CD4-positive, alpha-beta T cell (primary cell): ENCODE results near the gene KCNAB1. TPM values are rescaled to one million over a fixed set of nuclear protein-coding genes. Genes with fewer than 3 reads are reported as not detected.
"Not testable (repeated sequence)": the region's sequence is repeated elsewhere in the genome, so short reads cannot be mapped to it uniquely, and the experiment has no call there.

ENCODE experiments used
- ATAC-seq: fragments of 200-7000 bp; cut with Tn5 transposase; one replicate; pipeline ENCODE4 v1.10.0; 2022; ENCODE audit warnings: mild to moderate bottlenecking; ENCODE audit not compliant: poor library complexity
- CTCF ChIA-PET: fragments of 350-600 bp; sonication (Branson Sonifier 250); formaldehyde crosslinking; loops from one replicate; lab custom pipeline; 2021; ENCODE audit warnings: antibody characterized with exemption, inconsistent platforms; lab: Charles Lee
- POLR2A ChIA-PET: fragments of 350-600 bp; sonication (Branson Sonifier 250); formaldehyde crosslinking; loops from one replicate; lab custom pipeline; 2021; ENCODE audit warnings: antibody characterized with exemption, inconsistent platforms; lab: Charles Lee
- DNase-seq, 14 experiments: peaks; one replicate each; pipeline ENCODE4 v3.0.0-alpha.2; 2013 to 2020; ENCODE audit warnings: mixed read lengths in 2 of 14
- H3K27ac ChIP-seq, 2 donors: one replicate each; pipeline versions ENCODE4 v1.5.1 to v1.7.0; 2013; ENCODE audit warnings: low read length in 2 of 2, low read depth in 1 of 2, mild to moderate bottlenecking in 1 of 2
- H3K27me3 ChIP-seq, 2 experiments: 1 replicate in 1 of 2; 2 replicates in 1 of 2; pipeline versions ENCODE4 v1.6.1 to v1.7.0; 2013; ENCODE audit warnings: low read length in 2 of 2, control low read depth in 1 of 2, mild to moderate bottlenecking in 1 of 2, moderate library complexity in 1 of 2; ENCODE audit not compliant: insufficient read depth in 2 of 2, control insufficient read depth in 1 of 2
- H3K36me3 ChIP-seq: one replicate; pipeline ENCODE4 v1.6.1; 2013; ENCODE audit warnings: low read length, control low read depth; ENCODE audit not compliant: insufficient read depth
- H3K4me1 ChIP-seq: one replicate; pipeline ENCODE4 v1.6.1; 2013; ENCODE audit warnings: low read length, control low read depth; ENCODE audit not compliant: insufficient read depth
- H3K4me3 ChIP-seq: one replicate; pipeline ENCODE4 v1.5.1; 2013; ENCODE audit warnings: mild to moderate bottlenecking, low read length, moderate library complexity
- H3K9me3 ChIP-seq, 2 experiments: 1 replicate in 1 of 2; 2 replicates in 1 of 2; pipeline versions ENCODE4 v1.6.1 to v1.7.0; 2013; ENCODE audit warnings: low read length in 2 of 2, mild to moderate bottlenecking in 2 of 2, control low read depth in 1 of 2, moderate library complexity in 1 of 2; ENCODE audit not compliant: control insufficient read depth in 1 of 2, insufficient read depth in 1 of 2
- H3K27ac Mint-ChIP-seq: one replicate; pipeline ENCODE4 v1.8.0; 2020; ENCODE audit warnings: mixed read lengths
- H3K27me3 Mint-ChIP-seq: one replicate; pipeline ENCODE4 v1.8.0; 2021; ENCODE audit warnings: mixed read lengths
- H3K36me3 Mint-ChIP-seq: one replicate; pipeline ENCODE4 v1.8.0; 2021; ENCODE audit warnings: low read depth, mixed read lengths
- H3K4me1 Mint-ChIP-seq: one replicate; pipeline ENCODE4 v1.8.0; 2021; ENCODE audit warnings: low read depth, mixed read lengths
- H3K4me3 Mint-ChIP-seq: one replicate; pipeline ENCODE4 v1.8.0; 2020; ENCODE audit warnings: mild to moderate bottlenecking, mixed read lengths
- H3K9me3 Mint-ChIP-seq: one replicate; pipeline ENCODE4 v1.8.0; 2020; ENCODE audit warnings: mixed read lengths
- CTCF ChIP-seq: fragments of 200-600 bp; IDR thresholded peaks from one replicate; pipeline ENCODE4 v1.8.0; 2022; ENCODE audit warnings: antibody characterized with exemption, mild to moderate bottlenecking
- intact Hi-C, 2 experiments: fragments of 100-400 bp; cut with DNase I in 1 of 2; cut with micrococcal nuclease in 1 of 2; formaldehyde crosslinking; loops; one replicate each; pipeline versions ENCODE4 v1.15.1 to v1.9.0; 2023 to 2025; cut with DNase I, micrococcal nuclease
- total RNA-seq, 174 experiments: library from RNA in 2 of 174; stranded (reverse) in 2 of 174; gene quantifications; one replicate each; pipeline ENCODE4 v1.2.3 and lab custom pipeline; 2021 to 2026

Gene KCNAB1
- total RNA-seq, 2 experiments from 2014 or later: 0.14 TPM; not detected in 1

- ATAC-seq (no peak), DNase-seq (no peak)
- POLR2A ChIA-PET: no interaction called here
- intact Hi-C loops: no loop called here
- Mint-ChIP-seq H3K4me1 (no peaks in the 10 kb centered on the region), H3K9me3 (no peaks in the 10 kb centered on the region), H3K36me3 (no peaks in the 10 kb centered on the region), H3K27me3 (peaks cover 51% of the 10 kb centered on the region), H3K27ac (no peak overlapping the region), H3K4me3 (no peak overlapping the region)
- CTCF ChIA-PET: no interaction called here
- no peaks in the 10 kb centered on the region for H3K9me3 ChIP-seq
- H3K4me1 ChIP-seq: no peaks in the 10 kb centered on the region
- H3K4me3 ChIP-seq: no peak overlapping the region
- TF ChIP-seq CTCF: no peak
- no peak overlapping the region for H3K27ac ChIP-seq
- H3K36me3 ChIP-seq: no peaks in the 10 kb centered on the region
- H3K27me3 ChIP-seq: peaks cover 3 to 4% of the 10 kb centered on the region in 2 experiments
These were observed 98.0 kb downstream of the KCNAB1 start for GRCh38 chr3:156218353-156218744.

- H3K27me3 Mint-ChIP-seq: peaks cover 29% of the 10 kb centered on the region
- H3K4me3 Mint-ChIP-seq, H3K27ac Mint-ChIP-seq, intact Hi-C loops, DNase-seq, H3K27me3 ChIP-seq, POLR2A ChIA-PET, H3K9me3 ChIP-seq, H3K4me1 Mint-ChIP-seq, ATAC-seq, H3K36me3 Mint-ChIP-seq, CTCF ChIA-PET, H3K9me3 Mint-ChIP-seq, H3K4me1 ChIP-seq, H3K27ac ChIP-seq, H3K36me3 ChIP-seq, H3K4me3 ChIP-seq: not testable (repeated sequence)
These were observed 102.0 kb downstream of the KCNAB1 start for GRCh38 chr3:156222381-156222780.

GRCh38 chr3:156224046-156224445, 103.7 kb downstream of the KCNAB1 start:
- POLR2A ChIA-PET, H3K27ac Mint-ChIP-seq, H3K4me3 Mint-ChIP-seq, H3K36me3 Mint-ChIP-seq, H3K4me1 ChIP-seq, intact Hi-C loops, H3K36me3 ChIP-seq, ATAC-seq, H3K27me3 ChIP-seq, CTCF ChIA-PET, H3K9me3 Mint-ChIP-seq, H3K27ac ChIP-seq, H3K4me1 Mint-ChIP-seq, H3K4me3 ChIP-seq, DNase-seq, H3K9me3 ChIP-seq: not testable (repeated sequence)
- H3K27me3 Mint-ChIP-seq: peaks cover 20% of the 10 kb centered on the region

GRCh38 chr3:156226676-156227420, 106.5 kb downstream of the KCNAB1 start:
- H3K36me3 ChIP-seq: no peaks in the 10 kb centered on the region
- peaks cover 0 to 9% of the 10 kb centered on the region in 2 experiments for H3K9me3 ChIP-seq
- H3K27me3 Mint-ChIP-seq: peaks cover 8% of the 10 kb centered on the region
- POLR2A ChIA-PET: interaction anchor here (0.7 kb wide), 1 partner anchor 74 kb away, joined by 3 read pairs; no protein-coding TSS in a partner anchor
- H3K4me1 Mint-ChIP-seq: no peaks in the 10 kb centered on the region
- intact Hi-C loops: no loop called here
- H3K36me3 Mint-ChIP-seq: no peaks in the 10 kb centered on the region
- no peak overlapping the region for H3K4me3 ChIP-seq
- no peak for TF ChIP-seq CTCF
- no peak for DNase-seq
- H3K27ac ChIP-seq: no peak overlapping the region
- ATAC-seq: no peak
- H3K27ac Mint-ChIP-seq: no peak overlapping the region
- no peak overlapping the region for H3K4me3 Mint-ChIP-seq
- CTCF ChIA-PET: no interaction called here
- H3K4me1 ChIP-seq: no peaks in the 10 kb centered on the region
- peaks cover 0 to 2% of the 10 kb centered on the region in 2 experiments for H3K27me3 ChIP-seq
- H3K9me3 Mint-ChIP-seq: no peaks in the 10 kb centered on the region
